Panc1 (cell line): Measurements from ENCODE around the gene SIRT7. TPM values are rescaled to one million over a fixed set of nuclear protein-coding genes. Genes with fewer than 3 reads are reported as not detected.

ENCODE experiments used
- ATAC-seq: fragments of 200-7000 bp; cut with Tn5 transposase; 2 replicates; pipeline ENCODE4 v1.9.1; 2020; ENCODE audit warnings: mild to moderate bottlenecking, moderate library complexity
- BruUV-seq: library from RNA; stranded (reverse); fragments of 400-500 nt; replicated peaks from 2 replicates; lab custom pipeline; 2021; lab: Mats Ljungman, UMichigan
- CTCF ChIA-PET: fragments of 300-600 bp; sonication (Branson Sonifier 250); formaldehyde crosslinking; loops from one replicate; lab custom pipeline; 2022; ENCODE audit warnings: antibody characterized with exemption; lab: Charles Lee
- POLR2A ChIA-PET: fragments of 300-600 bp; sonication (Branson Sonifier 250); formaldehyde crosslinking; loops from one replicate; lab custom pipeline; 2022; ENCODE audit warnings: antibody characterized with exemption; lab: Charles Lee
- DNase-seq: peaks from one replicate; pipeline ENCODE4 v3.0.0-alpha.2; 2010; ENCODE audit warnings: low read depth, low spot score
- H3K27ac ChIP-seq: 2 replicates; pipeline ENCODE4 v1.5.1; 2011; ENCODE audit warnings: mild to moderate bottlenecking, low read length, inconsistent platforms
- H3K27me3 ChIP-seq: fragments of 200-500 bp; sonication (Bioruptor generic); 2 replicates; pipeline ENCODE4 v1.6.0; 2014; ENCODE audit warnings: low read length, inconsistent platforms; ENCODE audit not compliant: control insufficient read depth, insufficient read depth
- H3K36me3 ChIP-seq: fragments of 200-500 bp; sonication (Bioruptor generic); 2 replicates; pipeline ENCODE4 v1.5.1; 2014; ENCODE audit warnings: inconsistent platforms, mild to moderate bottlenecking, low read length, moderate library complexity; ENCODE audit not compliant: control insufficient read depth, insufficient read depth
- H3K4me1 ChIP-seq: 2 replicates; pipeline ENCODE4 v1.5.1; 2011; ENCODE audit warnings: inconsistent platforms, mild to moderate bottlenecking, low read length, moderate library complexity; ENCODE audit not compliant: control insufficient read depth, insufficient read depth
- H3K4me3 ChIP-seq, 2 experiments: 2 replicates each; pipeline ENCODE4 v1.5.1; 2011 to 2012; ENCODE audit warnings: low read depth in 2 of 2, low read length in 2 of 2, mild to moderate bottlenecking in 2 of 2, inconsistent platforms in 1 of 2, moderate library complexity in 1 of 2
- H3K9me3 ChIP-seq: fragments of 200-500 bp; sonication (Bioruptor generic); 2 replicates; pipeline ENCODE4 v1.5.1; 2014; ENCODE audit warnings: low read depth, mild to moderate bottlenecking, inconsistent platforms, low read length, moderate library complexity; ENCODE audit not compliant: control insufficient read depth, insufficient read depth
- POLR2AphosphoS5 ChIP-seq: IDR thresholded peaks from 2 replicates; pipeline ENCODE4 v1.6.1; 2012; ENCODE audit warnings: mild to moderate bottlenecking, low read depth, low read length, moderate library complexity
- REST ChIP-seq, 2 experiments: IDR thresholded peaks; 2 replicates each; pipeline ENCODE4 v1.6.1; 2011 to 2012; ENCODE audit warnings: low read depth in 2 of 2, control low read depth in 1 of 2, low read length in 1 of 2, mild to moderate bottlenecking in 1 of 2, moderate library complexity in 1 of 2; ENCODE audit not compliant: insufficient read depth in 1 of 2
- SIN3A ChIP-seq: IDR thresholded peaks from 2 replicates; pipeline ENCODE4 v1.6.1; 2012; ENCODE audit warnings: low read depth, mild to moderate bottlenecking, low read length, moderate library complexity, borderline replicate concordance; ENCODE audit not compliant: insufficient read depth
- TCF7L2 ChIP-seq: IDR thresholded peaks from 2 replicates; pipeline ENCODE4 v1.6.1; 2011; ENCODE audit warnings: mild to moderate bottlenecking, low read depth, low read length, inconsistent platforms
- in situ Hi-C: cut with HindIII; loops from 2 replicates; pipeline ENCODE4 v1.10.0; 2016; ENCODE audit warnings: low sequenced_read_pairs, low pct_unique_long_range_greater_than_20kb
- intact Hi-C: fragments of 100-400 bp; cut with micrococcal nuclease; formaldehyde crosslinking; loops from one replicate; pipeline ENCODE4 v1.10.0; 2022; ENCODE audit not compliant: unreplicated experiment
- total RNA-seq: library from RNA; stranded (reverse); gene quantifications from one replicate; pipeline ENCODE4 v1.2.1, GENCODE V29; 2021; ENCODE audit not compliant: unreplicated experiment
- TF ChIP-seq, protein P1 (sequence below): fragments of 450-650 bp; IDR thresholded peaks from 2 replicates; pipeline ENCODE4 v1.5.1; 2017; ENCODE audit warnings: mild to moderate bottlenecking

Gene SIRT7
- total RNA-seq, 1 experiment from 2014 or later = 82.5 TPM

GRCh38 chr17:81914103-81914850, 3.7 kb downstream of the SIRT7 start:
- H3K4me1 ChIP-seq = peaks cover 42% of the 10 kb centered on the region
- in situ Hi-C loops (no loop called here), intact Hi-C loops (no loop called here)
- H3K36me3 ChIP-seq = peaks cover 14% of the 10 kb centered on the region
- H3K9me3 ChIP-seq = no peaks in the 10 kb centered on the region
- ATAC-seq = no peak
- ChIA-PET POLR2A (interaction anchor here (0.5 kb wide), 1 partner anchor 905 kb away, joined by 4 read pairs; no protein-coding TSS in a partner anchor), CTCF (no interaction called here)
- no peak overlapping the region for H3K4me3 ChIP-seq
- no peak for DNase-seq
- no peak overlapping the region for H3K27ac ChIP-seq
- TF ChIP-seq SIN3A (no peak), TCF7L2 (no peak), REST (IDR thresholded peaks at IDR 0.05; ENCODE audit: insufficient read depth in 1 of 2, low read depth in 2 of 2, low read length in 1 of 2) (no peak), POLR2AphosphoS5 (no peak)
- TF ChIP-seq, protein P1, sequence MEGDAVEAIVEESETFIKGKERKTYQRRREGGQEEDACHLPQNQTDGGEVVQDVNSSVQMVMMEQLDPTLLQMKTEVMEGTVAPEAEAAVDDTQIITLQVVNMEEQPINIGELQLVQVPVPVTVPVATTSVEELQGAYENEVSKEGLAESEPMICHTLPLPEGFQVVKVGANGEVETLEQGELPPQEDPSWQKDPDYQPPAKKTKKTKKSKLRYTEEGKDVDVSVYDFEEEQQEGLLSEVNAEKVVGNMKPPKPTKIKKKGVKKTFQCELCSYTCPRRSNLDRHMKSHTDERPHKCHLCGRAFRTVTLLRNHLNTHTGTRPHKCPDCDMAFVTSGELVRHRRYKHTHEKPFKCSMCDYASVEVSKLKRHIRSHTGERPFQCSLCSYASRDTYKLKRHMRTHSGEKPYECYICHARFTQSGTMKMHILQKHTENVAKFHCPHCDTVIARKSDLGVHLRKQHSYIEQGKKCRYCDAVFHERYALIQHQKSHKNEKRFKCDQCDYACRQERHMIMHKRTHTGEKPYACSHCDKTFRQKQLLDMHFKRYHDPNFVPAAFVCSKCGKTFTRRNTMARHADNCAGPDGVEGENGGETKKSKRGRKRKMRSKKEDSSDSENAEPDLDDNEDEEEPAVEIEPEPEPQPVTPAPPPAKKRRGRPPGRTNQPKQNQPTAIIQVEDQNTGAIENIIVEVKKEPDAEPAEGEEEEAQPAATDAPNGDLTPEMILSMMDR = no peak
- no TSS peak for BruUV-seq
- H3K27me3 ChIP-seq = no peaks in the 10 kb centered on the region

DNA sequence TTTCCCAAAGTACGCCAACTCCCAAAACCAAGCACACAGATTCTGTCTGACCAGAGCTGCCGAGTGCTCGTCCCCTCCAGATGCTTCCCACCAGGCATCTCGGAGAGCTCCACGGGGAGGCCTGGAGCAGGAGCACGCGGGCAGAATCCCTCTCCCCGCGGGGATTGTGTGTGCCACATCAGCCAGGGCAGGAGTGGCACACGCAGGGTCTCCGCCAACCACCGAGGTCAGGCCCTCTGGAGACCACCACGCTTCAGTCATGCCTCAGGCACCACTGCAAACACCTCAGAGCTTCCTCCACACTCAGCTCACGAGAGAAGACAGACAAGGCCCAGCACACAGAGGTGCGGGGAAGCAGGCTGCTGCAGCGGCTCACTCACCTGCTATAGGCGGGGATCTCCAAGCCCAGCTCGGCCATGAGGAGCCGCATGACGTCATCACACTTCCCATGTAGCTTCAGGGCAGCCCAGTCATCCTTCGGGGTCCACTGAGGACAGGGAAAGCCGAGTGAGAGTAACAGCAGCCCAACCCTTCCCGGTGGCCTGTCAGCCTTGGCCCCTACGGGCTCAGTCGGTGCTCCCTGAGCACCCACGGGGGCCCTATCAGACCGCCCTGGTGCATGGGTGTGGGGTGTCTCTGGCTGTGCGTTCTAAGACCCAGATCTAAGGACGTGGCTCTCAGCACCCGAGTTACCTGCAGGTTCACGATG, 4.4 kb downstream of the SIRT7 start:
- ATAC-seq (no peak), DNase-seq (no peak)
- ChIA-PET POLR2A (interaction anchor here (0.5 to 1.4 kb wide), 2 partner anchors 12 to 904 kb away, joined by 3 to 4 read pairs; no protein-coding TSS in a partner anchor), CTCF (no interaction called here)
- Histone ChIP-seq H3K36me3 (peaks cover 14% of the 10 kb centered on the region), H3K27ac (no peak overlapping the region), H3K4me1 (peaks cover 35% of the 10 kb centered on the region), H3K9me3 (no peaks in the 10 kb centered on the region), H3K4me3 (no peak overlapping the region), H3K27me3 (no peaks in the 10 kb centered on the region)
- in situ Hi-C loops (no loop called here), intact Hi-C loops (no loop called here)
- TF ChIP-seq TCF7L2 = no peak
- TF ChIP-seq SIN3A = no peak
- no TSS peak for BruUV-seq
